Upper lobe of left lung (tissue), 6 donors: ENCODE measurements around the gene GMIP. TPM values are rescaled to one million over a fixed set of nuclear protein-coding genes. Genes with fewer than 3 reads are reported as not detected.

Source experiments
- ATAC-seq, 2 donors: fragments of 200-7000 bp; cut with Tn5 transposase; one replicate each; pipeline ENCODE4 v1.9.1; 2022; ENCODE audit warnings: mild to moderate bottlenecking in 2 of 2, moderate library complexity in 2 of 2; ENCODE audit not compliant: low FRiP score in 2 of 2
- DNase-seq, 2 donors: peaks; one replicate each; pipeline ENCODE4 v3.0.0-alpha.2; 2019 to 2020
- H3K27ac ChIP-seq, 4 donors: fragments of 200-600 bp; sonication (generic); one replicate each; pipeline ENCODE4 v1.5.1; 2016 to 2019
- H3K27me3 ChIP-seq, 4 donors: fragments of 200-600 bp; sonication (generic); one replicate each; pipeline ENCODE4 v1.5.1; 2017 to 2019
- H3K36me3 ChIP-seq, 4 donors: fragments of 200-600 bp; sonication (generic); one replicate each; pipeline ENCODE4 v1.5.1; 2016 to 2019
- H3K4me1 ChIP-seq, 4 donors: fragments of 200-600 bp; sonication (generic); one replicate each; pipeline ENCODE4 v1.5.1; 2018 to 2019
- H3K4me3 ChIP-seq, 4 donors: fragments of 200-600 bp; sonication (generic); one replicate each; pipeline ENCODE4 v1.5.1; 2017 to 2019; ENCODE audit warnings: mild to moderate bottlenecking in 2 of 4, moderate library complexity in 1 of 4
- H3K9me3 ChIP-seq, 4 donors: fragments of 200-600 bp; sonication (generic); one replicate each; pipeline ENCODE4 v1.5.1; 2018 to 2019
- EP300 ChIP-seq, 4 donors: sonication (generic); formaldehyde crosslinking; IDR thresholded peaks; one replicate each; pipeline ENCODE4 v1.5.1; 2017; ENCODE audit warnings: antibody characterized with exemption in 4 of 4, control low read depth in 2 of 4
- POLR2A ChIP-seq, 4 donors: fragments of 450-650 bp; IDR thresholded peaks; one replicate each; pipeline ENCODE4 v1.5.1; 2016 to 2017; ENCODE audit warnings: antibody characterized with exemption in 4 of 4, mild to moderate bottlenecking in 2 of 4
- POLR2AphosphoS5 ChIP-seq, 2 donors: sonication (generic); formaldehyde crosslinking; IDR thresholded peaks; one replicate each; pipeline ENCODE4 v1.5.1; 2017; ENCODE audit warnings: antibody characterized with exemption in 2 of 2
- WGBS, 2 donors: methylation state at CpG; one replicate each; pipeline ENCODE4 v1.1.5; 2017 to 2018; 5-methylcytosine and 5-hydroxymethylcytosine counted together
- total RNA-seq, 6 donors: library from RNA; depleted of rRNA in 4 of 6; stranded (reverse); fragments of >200 nt in 4 of 6; gene quantifications; one replicate each; pipeline versions ENCODE4 v1.1.0 to v1.2.1, GENCODE V29; 2016 to 2021
- TF ChIP-seq, protein P1 (sequence below), 6 experiments: fragments of 450-650 bp in 4 of 6; fragments of 200-600 bp in 2 of 6; sonication (generic) in 2 of 6; IDR thresholded peaks; one replicate each; pipeline ENCODE4 v1.5.1; 2016 to 2019; ENCODE audit warnings: antibody characterized with exemption in 6 of 6
- donor health status: DM: no; HTN: no; CAD: no; lungs with moderate emphysema.
- donor health status: DM: no; HTN: yes; CAD: no; lungs with severe emphysema.

The GMIP gene
- total RNA-seq, 6 donors from 2014 or later: 20.8 to 109 (median 49.1) TPM

DNA sequence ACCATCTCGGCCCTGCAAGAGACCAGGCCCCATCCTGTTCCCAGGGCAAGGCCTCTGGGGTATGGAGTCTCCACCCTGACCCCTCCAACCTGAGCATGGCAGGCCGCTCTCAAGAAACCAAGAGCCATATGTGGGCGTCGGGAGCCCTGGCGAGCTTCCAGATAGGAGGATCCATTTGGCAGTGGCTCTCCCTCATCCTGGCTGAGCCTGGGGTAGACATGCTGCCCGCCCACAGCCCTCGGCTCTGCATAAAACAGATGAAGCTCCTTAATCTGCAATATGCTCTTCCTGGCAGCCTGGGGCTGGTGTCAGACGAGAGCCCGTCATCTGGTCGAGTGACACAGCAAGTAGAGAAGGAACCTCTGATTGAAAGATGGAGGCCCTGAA lies 13.9 kb upstream of the GMIP start:
- Histone ChIP-seq H3K4me1 (peaks cover 9 to 21% (median 13%) of the 10 kb centered on the region in 4 donors), H3K27ac (no peak overlapping the region), H3K4me3 (no peak overlapping the region), H3K27me3 (no peaks in the 10 kb centered on the region), H3K36me3 (peaks cover 54 to 79% (median 74%) of the 10 kb centered on the region in 4 donors), H3K9me3 (no peaks in the 10 kb centered on the region)
- DNase-seq (no peak), ATAC-seq (no peak)
- TF ChIP-seq POLR2A (IDR thresholded peaks at IDR 0.05) (no peak), EP300 (IDR thresholded peaks at IDR 0.05) (no peak), POLR2AphosphoS5 (IDR thresholded peaks at IDR 0.05) (no peak)
- TF ChIP-seq, protein P1, sequence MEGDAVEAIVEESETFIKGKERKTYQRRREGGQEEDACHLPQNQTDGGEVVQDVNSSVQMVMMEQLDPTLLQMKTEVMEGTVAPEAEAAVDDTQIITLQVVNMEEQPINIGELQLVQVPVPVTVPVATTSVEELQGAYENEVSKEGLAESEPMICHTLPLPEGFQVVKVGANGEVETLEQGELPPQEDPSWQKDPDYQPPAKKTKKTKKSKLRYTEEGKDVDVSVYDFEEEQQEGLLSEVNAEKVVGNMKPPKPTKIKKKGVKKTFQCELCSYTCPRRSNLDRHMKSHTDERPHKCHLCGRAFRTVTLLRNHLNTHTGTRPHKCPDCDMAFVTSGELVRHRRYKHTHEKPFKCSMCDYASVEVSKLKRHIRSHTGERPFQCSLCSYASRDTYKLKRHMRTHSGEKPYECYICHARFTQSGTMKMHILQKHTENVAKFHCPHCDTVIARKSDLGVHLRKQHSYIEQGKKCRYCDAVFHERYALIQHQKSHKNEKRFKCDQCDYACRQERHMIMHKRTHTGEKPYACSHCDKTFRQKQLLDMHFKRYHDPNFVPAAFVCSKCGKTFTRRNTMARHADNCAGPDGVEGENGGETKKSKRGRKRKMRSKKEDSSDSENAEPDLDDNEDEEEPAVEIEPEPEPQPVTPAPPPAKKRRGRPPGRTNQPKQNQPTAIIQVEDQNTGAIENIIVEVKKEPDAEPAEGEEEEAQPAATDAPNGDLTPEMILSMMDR (IDR thresholded peaks at IDR 0.05): no peak
- 90 to 91% methylated on average over 5 to 10 of the region's 10 CpGs for WGBS, 2 donors

DNA sequence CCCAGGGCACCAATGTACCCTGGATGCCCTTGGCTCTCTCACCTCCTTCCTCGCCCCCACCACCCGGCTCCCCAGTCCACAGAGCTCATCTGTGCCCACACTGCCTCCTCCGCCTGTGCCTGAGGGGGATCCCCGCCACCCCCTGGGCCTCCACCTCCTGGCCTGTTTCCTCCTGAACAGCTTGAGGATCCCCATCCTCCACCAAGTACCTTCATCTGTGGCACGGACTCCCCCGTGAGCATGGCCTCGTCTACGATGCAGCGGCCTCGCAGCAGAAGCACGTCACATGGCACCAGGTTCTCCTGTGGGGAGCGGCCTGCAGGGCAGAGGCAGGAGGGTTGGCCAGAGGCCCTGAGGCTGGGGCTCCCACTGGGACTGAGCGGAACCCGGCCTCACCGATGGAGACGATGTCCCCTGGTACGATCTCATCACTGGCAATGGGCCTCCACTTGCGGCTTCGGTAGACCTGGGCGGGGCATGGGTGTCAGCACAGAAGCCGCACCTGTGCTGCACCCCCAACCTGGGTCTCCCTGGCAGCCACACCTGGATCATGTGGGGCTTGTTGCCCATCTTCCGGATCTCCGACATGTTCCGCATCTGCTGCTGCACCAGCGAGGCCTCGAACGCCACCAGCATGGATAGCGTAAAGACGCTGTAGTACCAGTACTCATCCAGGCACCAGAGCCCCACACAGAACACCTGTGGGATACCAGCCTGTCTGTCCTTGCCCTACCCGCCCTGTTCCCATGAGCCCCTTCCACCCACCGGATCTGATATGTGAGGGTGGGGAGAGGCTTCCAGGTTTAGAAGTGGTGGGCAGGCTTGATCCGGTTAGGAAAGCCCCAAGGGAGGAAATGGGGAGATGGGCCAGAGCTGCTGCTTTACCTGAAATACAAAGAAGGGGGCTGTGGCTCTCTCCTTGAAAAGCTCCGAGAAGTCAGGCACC lies 13.3 kb upstream of the GMIP start:
- H3K27me3 ChIP-seq: no peaks in the 10 kb centered on the region
- WGBS, 2 donors: 90 to 96% methylated on average over 5 to 33 of the region's 33 CpGs
- no peak for ATAC-seq

DNA sequence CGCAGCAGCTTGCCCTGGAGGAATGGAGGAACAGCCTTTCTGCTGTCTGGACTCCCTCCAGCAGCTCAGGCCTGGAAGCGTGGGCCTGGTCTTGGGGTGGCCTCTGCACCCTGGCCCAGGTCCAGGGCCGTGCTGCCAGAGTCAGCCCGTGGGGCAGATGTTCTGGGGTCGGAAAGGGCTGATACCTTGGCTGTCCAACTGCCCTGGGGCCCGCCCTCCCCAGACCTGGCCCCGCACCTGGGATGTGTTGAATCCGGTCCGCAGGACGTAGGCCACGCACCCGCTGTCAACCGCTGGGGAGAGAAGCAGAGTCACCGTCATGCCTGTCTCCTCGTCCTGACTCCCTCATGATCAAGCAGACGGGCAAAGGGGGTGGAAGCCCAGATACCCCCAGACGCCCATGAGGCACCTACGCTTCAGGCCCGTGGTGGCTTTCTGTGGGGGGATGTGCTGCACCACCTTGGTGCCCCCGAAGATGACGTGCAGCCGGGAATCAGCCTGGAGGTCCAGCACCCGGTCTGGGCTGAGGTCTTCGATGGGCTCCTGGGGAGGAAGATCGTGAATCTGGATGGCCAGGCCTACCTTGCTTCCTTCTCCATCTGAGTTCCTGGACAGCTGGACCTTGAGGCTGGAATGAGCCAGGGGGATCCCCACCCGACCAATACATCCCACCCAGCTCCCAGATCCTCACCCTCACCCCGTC lies 12.3 kb upstream of the GMIP start:
- Histone ChIP-seq H3K27ac (no peak overlapping the region), H3K36me3 (peaks cover 58 to 95% (median 90%) of the 10 kb centered on the region in 4 donors), H3K4me1 (peaks cover 0 to 5% (median 0%) of the 10 kb centered on the region in 4 donors), H3K9me3 (no peaks in the 10 kb centered on the region), H3K4me3 (no peak overlapping the region), H3K27me3 (no peaks in the 10 kb centered on the region)
- 84 to 94% methylated on average over 7 to 27 of the region's 27 CpGs for WGBS, 2 donors
- DNase-seq (peak in 1 of 2 donors; percentile 69), ATAC-seq (no peak)
- no peak for TF ChIP-seq POLR2AphosphoS5 (IDR thresholded peaks at IDR 0.05)

More for the DNA sequence above, 13.3 kb upstream of the GMIP start:
- no peak for TF ChIP-seq POLR2A (IDR thresholded peaks at IDR 0.05)
- TF ChIP-seq EP300 (IDR thresholded peaks at IDR 0.05): no peak
- TF ChIP-seq POLR2AphosphoS5 (IDR thresholded peaks at IDR 0.05): no peak
- TF ChIP-seq, protein P1 (IDR thresholded peaks at IDR 0.05): no peak
- H3K27ac ChIP-seq: no peak overlapping the region
- peak in 1 of 2 donors; percentile 64 for DNase-seq
- no peak overlapping the region for H3K4me3 ChIP-seq
- peaks cover 2 to 14% (median 6%) of the 10 kb centered on the region in 4 donors for H3K4me1 ChIP-seq
- no peaks in the 10 kb centered on the region for H3K9me3 ChIP-seq
- peaks cover 58 to 86% (median 80%) of the 10 kb centered on the region in 4 donors for H3K36me3 ChIP-seq

DNA sequence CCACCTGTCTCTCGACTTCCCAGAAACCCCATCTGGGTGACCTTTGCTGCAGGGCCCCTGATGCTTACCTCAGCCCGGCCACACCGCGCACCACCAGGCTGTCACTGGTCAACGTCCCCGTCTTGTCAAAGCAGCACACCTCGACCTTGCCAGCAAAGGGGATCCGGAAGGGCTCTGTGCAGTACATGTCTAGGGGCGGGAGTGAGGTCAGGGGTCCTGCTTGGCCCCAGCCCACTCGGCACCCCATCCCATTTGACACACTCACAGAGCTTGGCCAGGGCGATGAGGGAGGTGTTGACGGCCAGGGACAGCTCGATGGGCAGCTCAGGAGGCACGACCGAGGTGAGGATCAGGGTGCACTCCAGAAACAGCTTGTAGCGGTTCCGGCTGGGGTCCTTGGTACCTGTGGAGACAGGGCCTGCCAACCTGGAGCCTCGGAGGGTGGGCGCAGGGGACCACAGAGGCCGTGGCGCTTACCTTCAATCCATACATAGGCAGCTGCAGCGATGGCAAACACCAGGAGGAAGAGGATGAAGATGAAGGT lies 11.7 kb upstream of the GMIP start:
- Histone ChIP-seq H3K4me1 (peaks cover 0 to 4% (median 0%) of the 10 kb centered on the region in 4 donors), H3K27ac (no peak overlapping the region), H3K9me3 (no peaks in the 10 kb centered on the region), H3K36me3 (peaks cover 58 to 100% (median 96%) of the 10 kb centered on the region in 4 donors), H3K27me3 (no peaks in the 10 kb centered on the region), H3K4me3 (no peak overlapping the region)
- no peak for TF ChIP-seq POLR2AphosphoS5 (IDR thresholded peaks at IDR 0.05)
- no peak for TF ChIP-seq POLR2A (IDR thresholded peaks at IDR 0.05)
- TF ChIP-seq, protein P1 (IDR thresholded peaks at IDR 0.05): no peak
- no peak for TF ChIP-seq EP300 (IDR thresholded peaks at IDR 0.05)
- ATAC-seq: no peak
- WGBS, 2 donors: 96 to 98% methylated on average over 19 to 21 of the region's 22 CpGs
- DNase-seq: peak in 1 of 2 donors; percentile 71

DNA sequence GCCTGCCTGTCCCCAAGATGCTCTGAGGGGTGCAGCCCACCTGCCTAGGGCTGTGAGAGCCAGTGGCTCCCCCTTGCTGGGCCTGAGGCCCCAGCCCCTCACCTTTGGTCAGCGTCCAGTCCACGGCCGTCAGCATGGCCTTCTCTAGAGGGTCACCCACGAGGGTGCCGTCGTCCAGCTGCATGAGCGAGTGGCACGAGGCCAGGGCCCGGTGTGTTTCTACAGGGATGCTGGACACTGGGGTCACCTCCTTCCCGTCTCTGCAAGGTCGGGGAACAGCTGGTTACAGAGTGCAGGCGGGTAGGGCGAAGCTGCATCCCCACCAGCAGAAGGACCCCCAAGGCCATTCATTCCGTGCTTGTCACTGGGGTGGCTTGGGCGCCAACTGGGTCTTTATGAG lies 11.0 kb upstream of the GMIP start:
- H3K4me1 ChIP-seq: no peaks in the 10 kb centered on the region
- WGBS, 2 donors: 97% methylated on average over 6 of the region's 15 CpGs
- DNase-seq (peak in 1 of 2 donors; percentile 65), ATAC-seq (no peak)
- H3K9me3 ChIP-seq: no peaks in the 10 kb centered on the region
- peaks cover 58 to 100% (median 99%) of the 10 kb centered on the region in 4 donors for H3K36me3 ChIP-seq
- H3K27me3 ChIP-seq: no peaks in the 10 kb centered on the region
- H3K27ac ChIP-seq: no peak overlapping the region
- no peak overlapping the region for H3K4me3 ChIP-seq
- TF ChIP-seq POLR2AphosphoS5 (IDR thresholded peaks at IDR 0.05): no peak
- TF ChIP-seq EP300 (IDR thresholded peaks at IDR 0.05): no peak
- TF ChIP-seq POLR2A (IDR thresholded peaks at IDR 0.05): no peak
- TF ChIP-seq, protein P1 (IDR thresholded peaks at IDR 0.05): no peak
